Left hindlimb (tissue), 1 donor: ENCODE data around the gene KIAA1958.
A peak's percentile ranks its signal among the peaks of the same experiment; 100 is the strongest.

Experiments
- DNase-seq: peaks from one replicate; pipeline ENCODE4 v3.0.0-alpha.2; 2018

Gene KIAA1958

DNA sequence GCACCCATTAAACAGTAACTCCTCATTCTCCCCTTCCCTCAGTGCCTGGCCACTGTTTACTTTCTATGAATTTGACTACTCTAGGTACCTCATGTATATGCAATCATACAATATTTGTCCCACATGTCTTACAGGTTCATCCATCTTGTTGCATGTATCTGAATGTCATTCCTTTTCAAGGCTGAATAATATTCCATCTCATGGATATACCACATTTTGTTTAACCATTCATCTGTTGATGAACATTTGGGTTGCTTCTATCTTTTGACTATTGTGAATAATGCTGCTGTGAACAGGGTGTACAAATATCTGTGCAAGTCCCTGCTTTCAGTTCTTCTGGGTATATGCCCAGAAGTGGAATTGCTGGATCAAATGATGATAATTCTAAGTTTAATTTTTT lies 190.4 kb downstream of the KIAA1958 start:
- no peak for DNase-seq

DNA sequence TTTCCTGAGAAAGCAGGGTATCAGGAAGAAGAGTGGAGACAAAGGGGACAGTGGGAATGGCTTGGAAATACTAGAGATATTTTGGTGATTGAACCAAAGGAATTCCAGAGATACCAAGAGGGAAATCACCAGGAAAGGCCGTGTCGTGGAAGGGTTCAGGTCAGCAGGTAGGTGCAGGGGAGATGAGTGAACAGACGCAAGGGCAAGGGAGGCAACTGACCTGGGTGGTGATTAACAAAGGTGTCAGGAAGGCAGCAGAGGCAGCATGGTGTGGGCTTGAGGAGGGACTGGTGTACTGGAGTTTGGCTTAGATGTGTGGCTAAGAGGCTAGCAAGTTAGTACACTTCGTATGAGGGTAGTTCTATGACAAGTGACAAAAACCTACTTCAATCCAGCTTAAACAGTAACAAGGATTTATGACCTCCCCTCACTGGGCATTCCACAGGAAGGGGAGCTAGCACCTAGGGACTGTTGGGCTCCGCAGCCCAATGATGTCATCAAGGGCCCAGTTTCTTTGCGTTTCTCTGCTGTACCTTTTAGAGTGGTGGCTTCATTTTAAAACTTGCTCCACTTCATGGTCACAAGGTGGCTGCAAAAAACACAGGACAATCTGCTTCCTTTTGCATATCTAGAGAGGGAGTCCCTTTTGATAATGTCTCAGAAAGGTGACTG lies 194.2 kb downstream of the KIAA1958 start:
- DNase-seq, result no peak

DNA sequence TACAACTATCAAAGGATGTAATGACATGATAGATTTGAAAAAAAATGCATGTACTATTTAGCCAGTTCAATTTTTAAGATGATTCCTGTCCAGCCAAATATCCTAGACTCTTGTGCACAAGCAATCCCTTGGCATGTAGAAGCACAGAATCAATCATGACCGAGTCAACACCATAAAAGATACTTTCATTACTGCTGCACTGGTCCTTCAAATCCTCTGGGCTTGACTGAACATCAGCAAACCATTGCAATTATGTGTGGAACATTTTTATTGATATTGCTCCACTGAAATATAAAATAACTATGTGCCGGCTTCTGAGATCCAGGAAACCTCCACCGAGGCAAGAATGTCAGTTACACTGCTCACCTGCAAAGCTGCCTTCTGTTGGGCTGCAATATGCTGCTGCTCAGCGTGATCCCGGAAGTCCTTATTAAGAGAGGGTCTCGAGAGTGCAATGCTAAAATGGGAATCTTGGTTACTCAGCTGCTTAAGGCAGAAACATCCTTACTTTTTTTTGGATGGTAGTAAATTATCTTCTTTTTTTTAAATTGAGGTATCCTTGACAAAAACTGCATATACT lies 202.6 kb downstream of the KIAA1958 start:
- DNase-seq, result no peak

DNA sequence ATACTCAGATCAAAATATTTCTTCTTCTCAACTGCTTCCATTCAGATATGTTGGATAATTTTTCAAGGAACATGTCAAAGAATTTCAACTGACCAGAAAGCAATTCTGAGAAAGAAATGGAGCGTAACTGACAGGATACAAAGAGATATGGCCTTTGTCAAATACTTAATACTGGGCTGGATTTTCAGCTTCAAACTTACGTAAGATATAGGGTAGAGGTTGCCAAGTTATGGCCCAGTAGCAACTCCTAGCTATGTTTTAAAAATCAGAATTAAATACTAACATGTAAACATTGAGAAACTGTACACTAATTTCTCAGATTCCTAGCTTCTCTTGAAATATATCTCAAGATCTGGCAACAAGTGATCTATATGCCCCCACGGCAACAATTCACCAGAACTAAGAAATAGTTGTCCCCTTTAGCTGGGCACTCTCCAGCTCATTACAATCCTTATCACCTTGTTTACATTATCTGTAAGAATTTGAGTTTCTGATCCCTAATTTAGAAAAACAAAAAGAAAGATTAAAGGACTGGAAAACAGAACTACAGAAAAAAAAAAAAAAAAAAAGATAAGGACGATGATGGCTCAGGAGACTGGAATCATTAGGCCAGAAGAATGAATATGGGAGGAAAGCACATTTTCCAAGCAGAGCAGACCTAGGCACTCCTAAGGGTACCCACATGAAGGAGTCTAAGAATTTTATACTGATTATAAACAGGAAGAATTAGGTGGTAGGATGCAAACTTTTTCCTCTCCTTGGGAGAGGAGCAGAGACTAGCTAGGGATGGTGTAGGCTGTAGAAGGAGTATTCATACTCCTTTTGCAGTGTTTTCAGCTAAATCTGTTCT lies 208.3 kb downstream of the KIAA1958 start:
- no peak for DNase-seq

- no peak for DNase-seq
These were observed 209.8 kb downstream of the KIAA1958 start for GRCh38 chr9:112696461-112696860.

GRCh38 chr9:112699230-112699629 lies 212.6 kb downstream of the KIAA1958 start:
- no peak for DNase-seq

DNA sequence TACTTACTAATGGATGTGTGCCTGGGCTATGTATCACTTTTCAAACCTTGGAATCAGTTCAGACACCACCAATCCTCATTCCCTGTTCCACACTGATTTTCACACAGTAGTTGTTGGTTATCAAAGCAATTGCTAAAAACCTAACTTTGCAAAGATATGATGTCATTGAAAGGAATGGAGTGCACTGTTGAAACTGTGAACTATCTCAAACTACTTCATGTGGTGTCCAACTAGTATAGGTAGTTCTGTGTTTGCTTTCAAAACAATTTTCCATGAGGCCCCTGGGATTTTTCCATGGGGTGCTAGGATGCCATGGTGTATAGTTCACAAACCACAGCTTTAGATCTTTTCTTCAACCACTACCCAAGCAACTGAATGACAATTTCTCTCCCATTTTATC lies 213.5 kb downstream of the KIAA1958 start:
- DNase-seq, result no peak

GRCh38 chr9:112703304-112703703 lies 216.7 kb downstream of the KIAA1958 start:
- DNase-seq, result no peak

DNA sequence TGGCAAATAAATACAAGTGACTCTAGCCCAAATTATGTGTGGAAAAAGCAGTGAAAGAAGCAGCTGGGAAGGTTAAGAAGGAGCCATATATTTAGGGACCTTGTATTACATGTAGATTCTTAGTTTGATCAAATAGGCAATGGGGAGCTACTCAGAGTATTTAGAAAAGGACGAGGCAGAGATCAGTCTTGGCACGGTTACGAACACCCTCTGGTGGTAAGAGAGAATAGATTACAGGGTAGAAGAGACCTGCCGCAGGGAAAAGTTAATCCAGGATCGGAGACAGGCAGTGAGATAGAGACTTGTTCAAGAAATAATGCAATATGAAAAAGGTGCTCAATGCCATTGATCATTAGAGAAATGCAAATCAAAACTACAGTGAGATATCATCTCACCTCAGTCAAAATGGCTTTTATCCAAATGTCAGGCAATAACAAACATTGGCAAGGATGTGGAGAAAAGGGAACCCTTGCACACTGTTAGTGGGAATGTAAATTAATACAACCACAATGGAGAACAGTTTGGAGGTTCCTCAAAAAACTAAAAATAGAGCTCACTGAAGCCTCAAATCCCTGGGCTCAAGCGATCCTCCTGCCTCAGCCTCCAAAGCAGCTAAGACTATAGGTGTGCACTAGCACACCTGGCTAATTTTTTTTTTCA lies 219.3 kb downstream of the KIAA1958 start:
- no peak for DNase-seq

- no peak for DNase-seq
These were observed 224.5 kb downstream of the KIAA1958 start for GRCh38 chr9:112711050-112711689.

DNA sequence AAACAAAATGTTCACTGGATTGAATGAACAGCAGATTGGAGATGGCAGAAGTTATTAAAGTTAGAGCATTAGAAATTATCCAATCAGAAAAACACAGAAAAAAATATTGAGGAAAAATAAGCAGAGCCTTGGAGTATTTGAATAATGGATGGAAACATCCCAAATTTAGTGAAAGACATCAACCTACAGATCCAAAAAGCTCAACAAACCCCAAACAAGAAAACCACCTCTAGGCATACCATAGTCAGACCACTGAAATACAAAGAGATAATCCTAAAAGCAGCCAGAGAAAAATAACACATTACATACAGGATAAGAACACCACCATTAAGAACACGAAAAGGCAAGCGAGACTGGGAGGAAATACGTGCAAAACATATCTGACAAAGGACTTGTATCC lies 226.1 kb downstream of the KIAA1958 start:
- DNase-seq, result no peak

DNA sequence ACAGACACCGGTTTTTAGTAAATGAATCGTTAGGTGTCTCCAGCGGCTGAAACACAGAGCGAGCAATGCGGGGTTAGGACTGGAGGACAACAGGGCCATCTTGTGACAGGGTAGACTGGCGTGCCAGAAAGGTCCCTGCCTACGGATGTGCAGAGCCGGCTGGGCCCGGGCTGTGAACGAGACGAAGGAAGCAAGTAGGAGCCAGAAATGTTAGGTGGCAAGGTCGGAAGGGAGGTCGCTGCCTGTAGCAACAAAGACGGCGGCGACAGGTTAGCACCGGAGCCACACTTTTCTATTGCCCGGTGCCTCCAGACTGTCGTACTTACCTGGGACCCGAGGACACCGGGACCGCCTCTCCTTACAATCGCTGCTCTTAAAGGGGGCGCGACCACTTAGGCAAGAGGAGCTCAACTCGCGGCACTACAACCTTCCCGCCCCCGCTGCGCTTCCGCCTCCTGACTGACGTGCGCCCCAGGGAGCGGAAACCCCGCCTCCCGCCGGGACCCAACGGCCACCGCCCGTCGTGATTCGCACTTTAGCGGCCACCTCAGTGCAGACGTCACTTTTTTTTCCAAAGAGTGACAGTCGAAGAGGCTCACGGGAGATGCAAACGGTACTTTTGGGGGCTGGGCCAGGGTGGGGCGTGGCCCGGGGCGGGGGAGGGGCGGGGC lies 231.2 kb downstream of the KIAA1958 start, which contains the start of gene INIP:
INIP (minus strand) TSS at position 457 of the 671 bp plus-strand sequence. CDS start 1,632 bp downstream, outside the sequence.
- DNase-seq, result peak; percentile 96
